Ishikawa (cell line): ENCODE measurements around the gene EXOC4.

ENCODE experiments used
- CEBPB ChIP-seq: IDR thresholded peaks from 2 replicates; pipeline ENCODE4 v1.6.1; 2012
- EP300 ChIP-seq: IDR thresholded peaks from 2 replicates; pipeline ENCODE4 v1.6.1; 2012; ENCODE audit warnings: borderline replicate concordance
- RAD21 ChIP-seq: IDR thresholded peaks from 2 replicates; pipeline ENCODE4 v1.6.1; 2012; ENCODE audit warnings: low read depth
- TAF1 ChIP-seq: IDR thresholded peaks from 2 replicates; pipeline ENCODE4 v1.6.1; 2012; ENCODE audit warnings: low read depth, mild to moderate bottlenecking
- TCF12 ChIP-seq: IDR thresholded peaks from 2 replicates; pipeline ENCODE4 v1.6.1; 2012; ENCODE audit warnings: low read depth
- TEAD4 ChIP-seq: IDR thresholded peaks from 2 replicates; pipeline ENCODE4 v1.6.1; 2012
- ZBTB7A ChIP-seq: IDR thresholded peaks from 2 replicates; pipeline ENCODE4 v1.6.1; 2012; ENCODE audit warnings: low read depth
- TF ChIP-seq, protein P1 (sequence below): IDR thresholded peaks from 2 replicates; pipeline ENCODE4 v1.6.1; 2012
- TF ChIP-seq, protein P2 (sequence below): IDR thresholded peaks from 2 replicates; pipeline ENCODE4 v1.6.1; 2012
- TF ChIP-seq, protein P3 (sequence below): IDR thresholded peaks from 2 replicates; pipeline ENCODE4 v1.6.1; 2012; ENCODE audit warnings: low read depth, mild to moderate bottlenecking

DNA sequence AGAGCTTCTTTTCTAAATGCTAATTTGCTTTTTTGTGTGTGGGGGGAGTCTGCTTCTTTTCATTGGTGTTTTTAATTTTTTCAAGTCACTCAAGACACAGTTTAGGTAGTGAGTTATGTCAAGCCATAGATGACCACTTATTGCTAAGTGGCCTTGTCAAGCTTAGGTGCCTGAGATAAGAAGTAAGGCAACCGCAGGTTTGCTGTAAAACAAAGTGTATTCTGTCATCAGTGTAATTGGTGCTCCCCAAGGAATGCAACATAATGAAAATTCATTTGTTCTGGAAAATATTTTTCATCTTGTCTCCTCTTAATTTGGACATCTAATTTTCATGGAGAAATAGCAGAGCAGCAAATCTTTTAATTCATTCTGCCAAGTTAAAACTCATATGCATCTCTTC is 249.6 kb downstream of the EXOC4 start:
- TF ChIP-seq RAD21 (no peak), TCF12 (no peak), TEAD4 (no peak), CEBPB (no peak), TAF1 (no peak), EP300 (no peak), ZBTB7A (no peak)
- TF ChIP-seq, protein P1, sequence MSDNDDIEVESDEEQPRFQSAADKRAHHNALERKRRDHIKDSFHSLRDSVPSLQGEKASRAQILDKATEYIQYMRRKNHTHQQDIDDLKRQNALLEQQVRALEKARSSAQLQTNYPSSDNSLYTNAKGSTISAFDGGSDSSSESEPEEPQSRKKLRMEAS: no peak
- TF ChIP-seq, protein P2, sequence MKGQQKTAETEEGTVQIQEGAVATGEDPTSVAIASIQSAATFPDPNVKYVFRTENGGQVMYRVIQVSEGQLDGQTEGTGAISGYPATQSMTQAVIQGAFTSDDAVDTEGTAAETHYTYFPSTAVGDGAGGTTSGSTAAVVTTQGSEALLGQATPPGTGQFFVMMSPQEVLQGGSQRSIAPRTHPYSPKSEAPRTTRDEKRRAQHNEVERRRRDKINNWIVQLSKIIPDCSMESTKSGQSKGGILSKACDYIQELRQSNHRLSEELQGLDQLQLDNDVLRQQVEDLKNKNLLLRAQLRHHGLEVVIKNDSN: no peak
- TF ChIP-seq, protein P3, sequence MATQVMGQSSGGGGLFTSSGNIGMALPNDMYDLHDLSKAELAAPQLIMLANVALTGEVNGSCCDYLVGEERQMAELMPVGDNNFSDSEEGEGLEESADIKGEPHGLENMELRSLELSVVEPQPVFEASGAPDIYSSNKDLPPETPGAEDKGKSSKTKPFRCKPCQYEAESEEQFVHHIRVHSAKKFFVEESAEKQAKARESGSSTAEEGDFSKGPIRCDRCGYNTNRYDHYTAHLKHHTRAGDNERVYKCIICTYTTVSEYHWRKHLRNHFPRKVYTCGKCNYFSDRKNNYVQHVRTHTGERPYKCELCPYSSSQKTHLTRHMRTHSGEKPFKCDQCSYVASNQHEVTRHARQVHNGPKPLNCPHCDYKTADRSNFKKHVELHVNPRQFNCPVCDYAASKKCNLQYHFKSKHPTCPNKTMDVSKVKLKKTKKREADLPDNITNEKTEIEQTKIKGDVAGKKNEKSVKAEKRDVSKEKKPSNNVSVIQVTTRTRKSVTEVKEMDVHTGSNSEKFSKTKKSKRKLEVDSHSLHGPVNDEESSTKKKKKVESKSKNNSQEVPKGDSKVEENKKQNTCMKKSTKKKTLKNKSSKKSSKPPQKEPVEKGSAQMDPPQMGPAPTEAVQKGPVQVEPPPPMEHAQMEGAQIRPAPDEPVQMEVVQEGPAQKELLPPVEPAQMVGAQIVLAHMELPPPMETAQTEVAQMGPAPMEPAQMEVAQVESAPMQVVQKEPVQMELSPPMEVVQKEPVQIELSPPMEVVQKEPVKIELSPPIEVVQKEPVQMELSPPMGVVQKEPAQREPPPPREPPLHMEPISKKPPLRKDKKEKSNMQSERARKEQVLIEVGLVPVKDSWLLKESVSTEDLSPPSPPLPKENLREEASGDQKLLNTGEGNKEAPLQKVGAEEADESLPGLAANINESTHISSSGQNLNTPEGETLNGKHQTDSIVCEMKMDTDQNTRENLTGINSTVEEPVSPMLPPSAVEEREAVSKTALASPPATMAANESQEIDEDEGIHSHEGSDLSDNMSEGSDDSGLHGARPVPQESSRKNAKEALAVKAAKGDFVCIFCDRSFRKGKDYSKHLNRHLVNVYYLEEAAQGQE: no peak
